HG02610 (cell line): Measurements from ENCODE around the gene BMPR1B.

ENCODE experiments used
- ATAC-seq: cut with Tn5 transposase; IDR thresholded peaks from one replicate; pipeline ENCODE4 v1.9.1; 2021; ENCODE audit warnings: mild to moderate bottlenecking, moderate library complexity; ENCODE audit not compliant: unreplicated experiment

BMPR1B gene

GRCh38 chr4:94947681-94948108 lies 189.9 kb downstream of the BMPR1B start:
- no peak for ATAC-seq

- ATAC-seq, result no peak
Measured at GRCh38 chr4:94954251-94954650, 196.5 kb downstream of the BMPR1B start.

GRCh38 chr4:94957030-94957429 lies 199.3 kb downstream of the BMPR1B start:
- ATAC-seq, result no peak

- no peak for ATAC-seq
Measured at GRCh38 chr4:94959307-94959706, 201.6 kb downstream of the BMPR1B start.

GRCh38 chr4:94960708-94961107 lies 203.0 kb downstream of the BMPR1B start:
- no peak for ATAC-seq

- ATAC-seq, result no peak
Measured at GRCh38 chr4:94961420-94961819, 203.7 kb downstream of the BMPR1B start.

GRCh38 chr4:94962484-94962883 lies 204.7 kb downstream of the BMPR1B start:
- no peak for ATAC-seq

GRCh38 chr4:94965852-94966251 lies 208.1 kb downstream of the BMPR1B start:
- ATAC-seq, result no peak

- no peak for ATAC-seq
Measured at GRCh38 chr4:94968493-94968892, 210.7 kb downstream of the BMPR1B start.

GRCh38 chr4:94970650-94971049 lies 212.9 kb downstream of the BMPR1B start:
- no peak for ATAC-seq

GRCh38 chr4:94974773-94975172 lies 217.0 kb downstream of the BMPR1B start:
- no peak for ATAC-seq

- no peak for ATAC-seq
Measured at GRCh38 chr4:94976371-94977011, 218.7 kb downstream of the BMPR1B start.

GRCh38 chr4:94978904-94979303 lies 221.1 kb downstream of the BMPR1B start:
- ATAC-seq, result no peak

GRCh38 chr4:94979621-94980020 lies 221.9 kb downstream of the BMPR1B start:
- ATAC-seq, result no peak

- no peak for ATAC-seq
Measured at GRCh38 chr4:94995684-94996394, 238.1 kb downstream of the BMPR1B start.

- no peak for ATAC-seq
Measured at GRCh38 chr4:95000076-95000648, 242.4 kb downstream of the BMPR1B start.

- ATAC-seq, result no peak
Measured at GRCh38 chr4:95004912-95005311, 247.2 kb downstream of the BMPR1B start.

- ATAC-seq, result no peak
Measured at GRCh38 chr4:95007998-95008397, 250.2 kb downstream of the BMPR1B start.

GRCh38 chr4:95013236-95013635 lies 255.5 kb downstream of the BMPR1B start:
- no peak for ATAC-seq

- ATAC-seq, result no peak
Measured at GRCh38 chr4:95014068-95014467, 256.3 kb downstream of the BMPR1B start.

- ATAC-seq, result no peak
Measured at GRCh38 chr4:95017305-95018064, 259.7 kb downstream of the BMPR1B start.

GRCh38 chr4:95018785-95019184 lies 261.0 kb downstream of the BMPR1B start:
- ATAC-seq, result no peak
